Measurements from ENCODE around the gene SNTN.
"Not testable (repeated sequence)": the region's sequence is repeated elsewhere in the genome, so short reads cannot be mapped to it uniquely, and the experiment has no call there.

Gene SNTN

DNA sequence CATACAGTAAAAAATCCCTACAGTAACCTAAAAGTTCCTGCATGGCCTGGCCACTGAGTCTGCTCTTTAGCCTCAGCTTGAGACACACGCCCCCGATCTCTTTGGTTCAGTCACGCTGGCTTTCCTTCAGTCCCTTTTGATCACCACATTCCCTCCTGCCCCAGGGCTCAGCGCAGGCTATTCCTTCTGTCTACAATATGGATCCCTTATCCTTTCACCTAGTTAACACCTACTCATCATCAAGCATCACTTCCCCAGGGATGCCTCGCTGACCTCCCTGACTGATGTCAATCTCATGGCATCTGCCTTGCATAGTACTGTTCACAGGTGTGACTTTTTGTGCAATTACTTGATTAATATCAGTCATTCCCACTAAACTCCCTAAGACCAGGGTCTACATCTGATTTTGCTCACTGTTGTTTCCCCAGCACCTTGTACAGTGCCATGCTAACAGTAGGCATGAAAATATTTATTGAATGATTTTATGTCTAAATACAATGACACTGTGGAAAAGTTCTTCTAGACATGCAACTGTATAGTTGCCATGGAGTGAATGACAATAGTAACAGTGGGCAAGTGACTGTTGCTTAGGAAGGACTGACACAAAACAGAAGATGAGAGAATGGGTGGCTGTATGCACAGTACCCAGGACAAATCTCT is at the start of gene SNTN:
Gene SNTN, plus strand, starts transcription at position 610 of the 660 bp plus-strand sequence. Its CDS starts 13 bp downstream, at position 623.
- no peak for DNase-seq (ENCODE audit: low spot score)

GRCh38 chr3:63607716-63608115 is 44.8 kb upstream of the SNTN start:
- no peak for DNase-seq (ENCODE audit: low spot score)

DNA sequence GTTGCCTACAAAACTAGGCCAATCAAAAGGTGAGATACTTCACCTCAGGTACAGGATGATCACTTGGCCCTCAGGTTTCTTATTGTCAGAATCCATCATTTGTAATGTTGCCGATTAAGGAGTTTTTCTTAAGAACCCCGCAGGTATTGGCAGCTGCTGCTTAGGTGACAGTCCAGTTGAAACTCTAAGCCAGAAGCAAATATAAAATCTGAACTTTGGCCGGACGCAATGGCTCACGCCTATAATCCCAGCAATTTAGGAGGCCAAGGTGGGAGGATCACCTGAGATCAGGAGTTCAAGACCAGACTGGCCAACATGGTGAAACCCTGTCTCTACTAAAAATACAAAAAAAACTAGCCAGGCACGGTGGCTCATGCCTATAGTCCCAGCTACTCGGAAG is 43.1 kb upstream of the SNTN start:
- no peak for DNase-seq (ENCODE audit: low spot score)

DNA sequence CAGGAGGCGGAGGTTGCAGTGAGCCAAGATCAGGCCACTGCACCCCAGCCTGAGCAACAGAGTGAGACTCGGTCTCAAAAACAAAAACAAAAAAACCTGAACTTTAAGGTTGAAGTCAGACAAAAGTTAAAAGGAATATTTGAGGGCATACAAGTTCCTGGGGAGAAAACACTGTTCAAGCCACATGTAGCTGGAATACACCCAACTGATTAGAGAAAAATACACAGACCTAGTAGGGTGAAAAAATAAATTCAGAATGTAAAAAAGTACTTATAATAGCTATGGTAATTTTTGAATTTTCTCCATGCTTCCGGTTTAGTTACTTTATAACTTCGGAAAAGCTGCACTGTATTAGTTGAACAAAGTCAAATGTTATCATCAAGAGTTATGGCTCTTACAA is 42.6 kb upstream of the SNTN start:
- DNase-seq (ENCODE audit: low spot score): no peak

- no peak for DNase-seq (ENCODE audit: low spot score)
Observed at GRCh38 chr3:63611382-63611781, 41.1 kb upstream of the SNTN start.

- DNase-seq (ENCODE audit: low spot score): peak; percentile 14
Observed at GRCh38 chr3:63613561-63613960, 38.9 kb upstream of the SNTN start.

DNA sequence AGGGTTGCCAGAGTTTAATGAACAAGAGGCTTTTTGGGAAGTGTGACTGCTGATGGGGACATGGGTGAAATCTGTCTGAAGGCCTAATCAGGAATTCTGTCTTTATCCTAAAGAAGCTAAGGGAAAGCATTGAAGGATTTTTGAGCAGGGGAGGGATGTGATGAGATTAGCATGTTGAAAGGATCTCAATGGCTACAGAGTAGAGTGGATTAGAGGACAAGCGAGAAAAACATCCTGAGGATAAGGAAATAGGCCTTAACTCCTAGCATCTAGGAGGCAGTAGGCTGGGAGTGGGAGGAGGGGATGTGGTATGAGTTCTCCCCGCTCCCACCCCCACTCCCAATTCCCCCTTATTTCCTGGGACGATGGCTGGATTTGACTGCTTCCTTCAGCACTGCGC is 35.1 kb upstream of the SNTN start:
- DNase-seq (ENCODE audit: low spot score): no peak

- peak; percentile 71 for DNase-seq (ENCODE audit: low spot score)
Observed at GRCh38 chr3:63624941-63625560, 27.4 kb upstream of the SNTN start.

GRCh38 chr3:63631670-63632069 is 20.8 kb upstream of the SNTN start:
- DNase-seq (ENCODE audit: low spot score): no peak

DNA sequence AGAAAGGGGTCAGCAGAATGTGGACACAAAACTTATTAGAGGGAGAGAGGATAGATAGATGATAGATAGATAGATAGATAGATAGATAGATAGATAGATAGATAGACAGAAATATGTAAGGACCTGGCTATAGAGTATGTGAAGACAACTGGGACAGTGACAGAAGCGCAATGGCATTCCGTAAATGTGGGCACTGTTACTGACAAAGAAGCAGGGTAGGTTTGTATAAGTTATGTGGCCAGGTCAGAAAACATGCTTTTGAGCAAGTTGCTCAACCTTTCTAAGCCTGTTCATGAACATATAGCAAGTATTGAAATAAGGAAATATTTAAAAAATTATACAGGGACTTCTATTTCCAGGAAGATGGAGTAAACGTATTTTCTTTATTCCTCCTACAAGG is 17.3 kb upstream of the SNTN start:
- no peak for DNase-seq (ENCODE audit: low spot score)

DNA sequence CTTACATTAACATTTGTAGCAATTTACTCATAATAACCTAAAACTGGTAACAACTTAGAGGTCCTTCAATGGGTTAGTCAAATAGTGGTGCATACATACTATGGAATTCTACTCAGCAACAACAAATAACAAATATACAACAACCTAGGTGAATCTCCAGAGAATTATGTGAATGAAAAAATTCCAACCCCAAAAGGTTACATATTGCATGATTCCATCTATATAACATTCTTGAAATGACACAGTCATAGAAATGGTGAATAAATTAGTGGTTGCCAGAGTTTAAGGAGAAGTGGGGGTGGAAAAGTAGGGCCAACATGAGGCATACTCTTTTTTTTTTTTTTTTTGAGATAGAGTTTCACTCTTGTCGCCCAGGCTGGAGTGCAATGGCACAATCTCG is 12.7 kb upstream of the SNTN start:
- peak; percentile 27 for DNase-seq (ENCODE audit: low spot score)

DNA sequence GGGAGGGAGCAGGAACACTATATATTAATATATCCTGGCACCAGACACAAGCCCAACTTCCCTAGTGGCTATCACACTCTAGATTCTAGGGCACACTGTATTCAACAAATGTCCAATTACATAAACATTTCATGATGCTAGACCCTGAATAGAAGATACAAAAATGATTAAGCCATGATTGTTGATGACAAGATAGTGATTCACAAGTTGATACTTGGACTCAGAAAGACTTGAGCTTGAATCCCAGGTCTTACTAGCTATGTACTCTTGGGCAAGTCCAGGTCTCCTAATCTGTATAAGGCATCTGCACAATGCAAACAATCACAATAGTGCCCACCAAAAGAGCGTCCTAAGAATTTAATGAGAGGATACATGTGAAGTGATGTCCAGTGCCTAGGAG is 10.0 kb upstream of the SNTN start:
- no peak for DNase-seq (ENCODE audit: low spot score)

DNA sequence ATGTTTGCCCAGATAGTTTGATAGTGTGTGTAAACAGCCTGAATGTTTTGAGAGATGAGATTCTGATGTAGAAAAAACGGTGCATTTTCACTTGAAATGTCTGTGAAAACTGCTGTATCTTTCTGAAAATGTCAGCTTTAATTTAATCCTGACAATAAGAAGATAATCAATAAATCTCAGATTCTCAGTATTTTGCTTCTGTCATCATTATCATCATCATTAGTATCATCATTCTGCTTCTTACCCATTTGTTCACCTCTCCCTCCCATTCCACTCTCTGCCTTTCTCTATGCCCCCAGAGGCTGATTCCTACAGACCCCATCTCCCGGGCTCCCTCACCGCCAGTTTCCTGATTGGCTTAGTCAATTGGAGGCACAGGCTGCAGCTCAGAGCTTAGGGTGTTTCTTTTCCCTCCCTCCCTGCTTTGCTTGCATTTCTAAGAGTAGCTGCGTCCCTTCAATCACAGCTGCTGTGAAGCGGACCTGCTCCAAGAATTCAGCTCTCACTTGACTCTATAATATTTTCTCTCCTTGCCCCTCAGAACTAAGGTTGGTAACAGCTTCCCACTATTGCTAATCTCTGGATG is 8.2 kb upstream of the SNTN start:
- DNase-seq (ENCODE audit: low spot score): no peak

DNA sequence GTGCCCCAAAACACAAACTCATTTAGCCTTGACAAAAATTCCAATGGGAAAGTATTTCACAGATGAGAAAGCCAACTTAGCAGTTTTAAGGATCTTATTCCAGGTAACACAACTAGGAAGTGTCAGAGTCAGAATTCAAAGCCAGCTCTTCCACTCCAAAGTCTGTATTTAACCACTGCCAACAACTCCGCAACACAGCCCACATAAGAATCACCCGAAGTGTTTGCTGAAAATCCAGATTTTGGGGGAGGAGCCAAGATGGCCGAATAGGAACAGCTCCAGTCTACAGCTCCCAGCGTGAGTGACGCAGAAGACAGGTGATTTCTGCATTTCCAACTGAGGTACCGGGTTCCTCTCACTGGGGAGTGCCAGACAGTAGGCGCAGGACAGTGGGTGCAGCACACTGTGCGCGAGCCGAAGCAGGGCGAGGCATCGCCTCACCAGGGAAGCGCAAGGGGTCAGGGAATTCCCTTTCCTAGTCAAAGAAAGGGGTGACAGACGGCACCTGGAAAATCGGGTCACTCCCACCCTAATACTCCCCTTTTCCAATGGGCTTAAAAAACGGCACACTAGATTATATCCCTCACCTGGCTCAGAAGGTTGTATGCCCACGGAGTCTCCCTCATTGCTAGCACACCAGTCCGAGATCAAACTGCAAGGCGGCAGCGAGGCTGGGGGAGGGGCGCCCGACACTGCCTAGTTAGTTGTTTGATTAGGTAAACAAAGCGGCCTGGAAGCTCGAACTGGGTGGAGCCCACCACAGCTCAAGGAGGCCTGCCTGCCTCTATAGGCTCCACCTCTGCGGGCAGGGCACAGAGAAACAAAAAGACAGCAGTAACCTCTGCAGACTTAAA is 7.3 kb upstream of the SNTN start:
- DNase-seq (ENCODE audit: low spot score): not testable (repeated sequence)

DNA sequence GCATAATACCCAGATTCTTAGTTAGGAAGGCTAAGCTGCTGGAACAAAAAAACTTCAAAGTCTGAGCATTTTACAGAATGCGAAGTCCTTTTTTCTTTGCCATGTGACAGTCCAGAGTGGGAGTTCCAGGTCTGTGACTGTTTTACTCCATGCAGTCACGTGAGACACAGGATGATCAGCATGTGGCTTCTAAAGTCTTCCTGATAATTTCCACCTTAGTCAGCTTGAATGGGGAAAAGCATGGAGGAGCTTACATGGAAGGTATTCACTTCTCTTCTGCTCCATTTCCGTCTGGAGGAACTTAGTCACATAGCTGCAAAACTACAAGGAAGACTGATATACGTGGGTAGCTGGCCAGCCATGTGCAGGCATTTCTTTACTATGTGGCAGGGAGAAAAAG is 1.7 kb downstream of the SNTN start:
- peak; percentile 70 for DNase-seq (ENCODE audit: low spot score)

DNA sequence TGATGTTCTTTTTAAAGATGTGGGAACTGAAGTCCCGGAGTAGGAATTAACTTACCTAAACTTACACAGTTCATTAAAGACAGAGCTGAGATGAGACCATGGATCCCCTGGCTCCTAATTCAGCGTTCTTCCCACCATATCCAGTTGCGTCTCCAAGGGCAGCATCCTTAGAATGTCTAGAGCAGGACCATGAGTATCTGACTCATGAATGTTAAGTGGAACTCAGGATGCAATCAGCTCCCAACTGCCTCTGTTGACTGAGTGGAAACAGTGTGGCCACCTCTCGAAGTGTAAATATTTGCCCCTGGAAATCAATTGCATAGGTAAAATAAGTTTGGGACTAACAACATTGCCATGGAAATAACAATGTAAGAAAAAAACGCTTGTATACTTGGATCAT is 2.5 kb downstream of the SNTN start:
- no peak for DNase-seq (ENCODE audit: low spot score)

- peak; percentile 68 for DNase-seq (ENCODE audit: low spot score)
Observed at GRCh38 chr3:63655519-63655918, 3.0 kb downstream of the SNTN start.

DNA sequence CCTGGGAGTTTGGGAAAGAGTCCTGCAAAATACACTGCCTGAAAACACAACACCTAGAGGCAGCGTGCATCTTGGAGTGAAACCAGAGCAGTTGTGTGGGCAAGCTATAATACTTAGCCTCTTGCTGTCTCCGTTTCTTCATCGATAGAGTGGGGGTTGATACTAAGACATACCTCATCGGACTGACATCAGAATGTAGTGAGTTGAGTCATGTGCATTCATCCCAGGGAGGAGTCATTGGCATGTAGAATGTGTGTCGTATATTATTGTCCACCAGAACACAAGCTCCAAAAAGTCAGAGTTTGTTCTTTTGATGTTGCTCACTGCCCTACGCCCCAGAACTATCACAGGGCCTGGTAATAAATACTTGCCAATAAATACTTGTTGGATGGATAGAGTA is 4.3 kb downstream of the SNTN start:
- DNase-seq (ENCODE audit: low spot score): peak; percentile 35

GRCh38 chr3:63661242-63661641 is 8.8 kb downstream of the SNTN start:
- DNase-seq (ENCODE audit: low spot score): no peak

DNA sequence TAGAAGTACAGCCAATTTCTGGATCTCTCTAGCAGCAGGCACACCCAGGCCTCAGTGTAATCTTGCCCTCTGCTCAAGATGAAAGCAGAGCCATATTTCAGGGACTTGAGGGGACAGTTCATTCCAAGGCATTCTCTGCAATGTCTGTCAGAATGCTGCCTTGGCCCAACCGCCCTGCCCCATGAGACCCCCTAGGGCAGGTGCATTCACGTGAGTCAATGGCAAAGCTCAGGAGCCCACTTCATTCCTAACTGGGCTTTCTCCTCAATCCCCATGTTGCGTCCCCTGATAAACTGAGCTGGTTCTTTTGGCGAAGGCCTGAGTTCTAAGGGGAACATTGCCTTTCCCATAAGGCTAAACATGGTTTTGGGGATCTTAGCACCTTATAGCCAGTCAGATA is 9.5 kb downstream of the SNTN start:
- no peak for DNase-seq (ENCODE audit: low spot score)

GRCh38 chr3:63662500-63662899 is 10.0 kb downstream of the SNTN start:
- DNase-seq (ENCODE audit: low spot score): peak; percentile 10

DNA sequence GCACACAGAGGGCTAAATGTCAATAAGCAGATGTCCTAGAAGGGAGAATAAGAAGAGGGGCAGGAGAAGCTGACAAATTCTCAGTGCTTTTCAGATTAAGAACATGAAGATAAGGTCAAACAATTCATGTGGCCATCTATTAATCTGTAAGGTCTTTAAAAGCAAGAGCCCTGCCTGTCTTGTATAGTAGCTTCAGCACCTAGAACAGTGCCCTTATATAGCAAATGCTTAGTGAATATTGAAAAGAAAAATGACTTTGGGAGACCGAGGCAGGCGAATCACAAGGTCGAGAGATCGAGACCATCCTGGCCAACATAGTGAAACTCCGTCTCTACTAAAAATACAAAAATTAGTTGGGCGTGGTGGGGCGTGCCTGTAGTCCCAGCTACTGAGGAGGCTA is 18.1 kb downstream of the SNTN start:
- no peak for DNase-seq (ENCODE audit: low spot score)

GRCh38 chr3:63673111-63673510 is 20.6 kb downstream of the SNTN start:
- DNase-seq (ENCODE audit: low spot score): no peak

Measured in kidney tubule cell (primary cell).